Trophoblast cell (in vitro differentiated cells and primary cell): ENCODE measurements around the gene ATOSB. TPM values are rescaled to one million over a fixed set of nuclear protein-coding genes. Genes with fewer than 3 reads are reported as not detected.
A peak's percentile ranks its signal among the peaks of the same experiment; 100 is the strongest.

ENCODE experiments used
- DNase-seq, 2 donors: peaks; one replicate each; pipeline ENCODE4 v3.0.0-alpha.2; 2016
- H2AFZ ChIP-seq: 2 replicates; pipeline ENCODE4 v1.6.1; 2013; ENCODE audit warnings: low read length, moderate library complexity, mild to moderate bottlenecking; ENCODE audit not compliant: insufficient read depth, poor library complexity
- H2AK5ac ChIP-seq: 2 replicates; pipeline ENCODE4 v1.6.1; 2013; ENCODE audit warnings: mild to moderate bottlenecking, low read length
- H2BK120ac ChIP-seq: 2 replicates; pipeline ENCODE4 v1.6.1; 2013; ENCODE audit warnings: low read length, mild to moderate bottlenecking, moderate library complexity; ENCODE audit not compliant: insufficient read depth, poor library complexity
- H2BK12ac ChIP-seq: 2 replicates; pipeline ENCODE4 v1.6.1; 2013; ENCODE audit warnings: mild to moderate bottlenecking, low read length, moderate library complexity
- H2BK5ac ChIP-seq: 2 replicates; pipeline ENCODE4 v1.6.1; 2013; ENCODE audit warnings: low read length, low read depth, moderate library complexity, mild to moderate bottlenecking; ENCODE audit not compliant: poor library complexity
- H3K14ac ChIP-seq: 2 replicates; pipeline ENCODE4 v1.6.1; 2013; ENCODE audit warnings: mild to moderate bottlenecking, low read length
- H3K18ac ChIP-seq: 2 replicates; pipeline ENCODE4 v1.6.1; 2013; ENCODE audit warnings: mild to moderate bottlenecking, low read length
- H3K23ac ChIP-seq: 2 replicates; pipeline ENCODE4 v1.6.1; 2013; ENCODE audit warnings: low read length
- H3K27ac ChIP-seq: 2 replicates; pipeline ENCODE4 v1.5.1; 2013; ENCODE audit warnings: low read depth, mild to moderate bottlenecking, inconsistent platforms, low read length, moderate library complexity
- H3K27me3 ChIP-seq: 2 replicates; pipeline ENCODE4 v1.6.1; 2013; ENCODE audit warnings: inconsistent platforms, mild to moderate bottlenecking, low read length, moderate library complexity; ENCODE audit not compliant: insufficient read depth
- H3K36me3 ChIP-seq, 2 experiments: 1 replicate in 1 of 2; 2 replicates in 1 of 2; pipeline ENCODE4 v1.6.1; 2013; ENCODE audit warnings: low read length in 2 of 2, mild to moderate bottlenecking in 2 of 2, moderate library complexity in 1 of 2; ENCODE audit not compliant: insufficient read depth in 2 of 2, control insufficient read depth in 1 of 2
- H3K4ac ChIP-seq: 2 replicates; pipeline ENCODE4 v1.6.1; 2013; ENCODE audit warnings: low read depth, mild to moderate bottlenecking, low read length, moderate library complexity
- H3K4me1 ChIP-seq, 2 experiments: 1 replicate in 1 of 2; 2 replicates in 1 of 2; pipeline ENCODE4 v1.6.1; 2013; ENCODE audit warnings: low read length in 2 of 2, mild to moderate bottlenecking in 2 of 2, moderate library complexity in 1 of 2; ENCODE audit not compliant: insufficient read depth in 2 of 2, control insufficient read depth in 1 of 2
- H3K4me2 ChIP-seq: 2 replicates; pipeline ENCODE4 v1.6.1; 2013; ENCODE audit warnings: inconsistent platforms, mild to moderate bottlenecking, low read length, moderate library complexity
- H3K4me3 ChIP-seq: 2 replicates; pipeline ENCODE4 v1.5.1; 2013; ENCODE audit warnings: mild to moderate bottlenecking, low read depth, low read length, inconsistent platforms
- H3K79me1 ChIP-seq: one replicate; pipeline ENCODE4 v1.6.1; 2013; ENCODE audit warnings: low read length
- H3K79me2 ChIP-seq: 2 replicates; pipeline ENCODE4 v1.6.1; 2013; ENCODE audit warnings: low read length, mild to moderate bottlenecking; ENCODE audit not compliant: control insufficient read depth, insufficient read depth, poor library complexity
- H3K9ac ChIP-seq: 2 replicates; pipeline ENCODE4 v1.6.1; 2013; ENCODE audit warnings: mild to moderate bottlenecking, low read length
- H3K9me3 ChIP-seq: 2 replicates; pipeline ENCODE4 v1.6.1; 2013; ENCODE audit warnings: low read depth, mild to moderate bottlenecking, control low read depth, inconsistent platforms, low read length; ENCODE audit not compliant: insufficient read depth
- H4K12ac ChIP-seq: 2 replicates; pipeline ENCODE4 v1.6.1; 2013; ENCODE audit warnings: low read depth, mild to moderate bottlenecking, low read length, moderate library complexity
- H4K8ac ChIP-seq: 2 replicates; pipeline ENCODE4 v1.6.1; 2013; ENCODE audit warnings: low read depth, mild to moderate bottlenecking, low read length, moderate library complexity
- H4K91ac ChIP-seq: one replicate; pipeline ENCODE4 v1.6.1; 2013; ENCODE audit warnings: low read depth, mild to moderate bottlenecking, low read length, moderate library complexity
- WGBS: extraction: QIAGEN DNeasy Blood & Tissue Kit; methylation state at CpG from one replicate; pipeline ENCODE4 v1.1.7; 2013; ENCODE audit warnings: missing lambda C conversion rate; ENCODE audit not compliant: insufficient read length, insufficient coverage; ENCODE audit errors: extremely low coverage; 5-methylcytosine and 5-hydroxymethylcytosine counted together
- polyA plus RNA-seq: library from polyadenylated mRNA; stranded (reverse); fragments of 200-250 nt; gene quantifications from 2 replicates; pipeline ENCODE4 v1.2.3, GENCODE V29; 2013

ATOSB gene, protein sequence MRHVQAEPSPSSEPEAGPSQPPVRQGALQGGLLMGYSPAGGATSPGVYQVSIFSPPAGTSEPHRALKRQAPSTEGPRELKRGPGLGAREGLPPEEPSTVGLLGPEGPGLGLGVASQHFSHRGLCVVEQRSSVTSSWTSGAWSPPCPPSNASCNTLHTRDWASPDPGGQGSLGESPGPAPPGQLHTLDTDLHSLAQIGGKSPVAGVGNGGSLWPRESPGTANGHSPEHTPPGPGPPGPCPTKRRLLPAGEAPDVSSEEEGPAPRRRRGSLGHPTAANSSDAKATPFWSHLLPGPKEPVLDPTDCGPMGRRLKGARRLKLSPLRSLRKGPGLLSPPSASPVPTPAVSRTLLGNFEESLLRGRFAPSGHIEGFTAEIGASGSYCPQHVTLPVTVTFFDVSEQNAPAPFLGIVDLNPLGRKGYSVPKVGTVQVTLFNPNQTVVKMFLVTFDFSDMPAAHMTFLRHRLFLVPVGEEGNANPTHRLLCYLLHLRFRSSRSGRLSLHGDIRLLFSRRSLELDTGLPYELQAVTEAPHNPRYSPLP
- 19.5 and 20.6 TPM in 2 replicates for polyA plus RNA-seq

DNA sequence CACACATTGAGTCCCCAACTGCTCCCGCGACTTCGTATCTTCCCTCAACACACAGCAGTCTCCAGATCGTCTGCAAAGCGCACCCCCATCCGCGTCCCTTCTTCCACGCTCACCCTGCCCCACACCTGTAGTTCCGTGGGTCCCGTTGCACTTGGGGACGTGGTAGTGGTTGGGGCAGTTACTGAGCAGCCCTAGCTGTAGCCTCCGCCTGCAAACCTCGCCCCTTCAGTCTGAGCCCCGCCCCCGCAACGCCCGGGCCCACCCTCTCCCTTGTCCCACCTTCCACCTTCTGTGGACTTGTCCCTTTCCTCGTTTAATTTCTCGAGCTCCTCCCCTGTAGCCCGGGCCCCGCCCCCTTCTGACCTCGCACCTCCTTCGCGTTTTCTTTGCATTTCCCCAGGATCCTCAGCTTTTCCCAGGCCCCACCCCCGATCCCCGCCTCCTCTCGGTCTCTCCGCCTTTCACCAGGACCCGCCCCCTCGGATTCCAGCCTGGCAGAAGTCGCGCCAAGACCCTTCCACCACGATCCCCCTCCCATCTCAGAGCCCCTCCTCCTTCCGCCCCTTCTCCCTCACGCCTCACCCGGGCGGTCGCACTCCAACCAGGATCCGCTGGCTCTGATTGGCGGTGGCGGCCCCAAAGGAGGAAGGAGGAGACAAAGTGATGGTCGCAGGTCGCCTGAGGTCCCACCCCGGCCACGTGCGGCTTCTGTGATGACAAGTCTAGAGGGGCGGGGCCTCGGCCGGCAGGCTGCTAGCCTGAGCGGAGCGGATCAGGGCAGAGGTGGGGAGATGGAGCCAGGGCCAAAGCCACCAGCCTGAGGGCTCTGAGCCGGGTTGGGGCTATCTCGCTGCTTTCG is at the start of gene ATOSB:
Gene ATOSB (minus strand): TSS at position 183 of the 859 bp plus-strand sequence. CDS start 7,588 bp downstream, outside the sequence.
- peak within 1 kb of the TSS; percentile 63 for H3K14ac ChIP-seq
- no CpG with 5 or more reads among the region's 54 CpGs for WGBS

DNA sequence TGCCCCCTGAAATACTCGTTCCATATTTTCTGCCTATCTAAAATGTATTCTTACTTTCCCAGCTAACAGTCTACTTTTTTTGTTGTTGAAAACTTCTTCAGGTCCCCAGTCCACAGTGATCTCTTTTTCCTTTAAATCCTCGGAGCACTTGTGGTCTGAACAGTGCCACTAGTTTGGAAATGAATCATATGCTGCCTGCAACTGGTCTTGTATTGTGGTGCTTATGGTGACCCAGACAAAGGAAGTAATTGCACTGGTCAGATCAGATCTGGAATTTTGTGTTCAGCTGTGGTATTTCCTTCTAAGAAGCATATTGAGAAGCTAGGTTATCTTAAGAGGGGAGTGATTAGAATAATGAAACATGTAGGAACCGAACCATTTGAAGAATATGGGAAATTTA is 49.0 kb upstream of the ATOSB start:
- no peak overlapping the region for H4K8ac ChIP-seq
- no peak overlapping the region for H3K27ac ChIP-seq
- H3K18ac ChIP-seq = no peak overlapping the region
- no peak overlapping the region for H3K9ac ChIP-seq
- no peak overlapping the region for H3K4me3 ChIP-seq
- H2AFZ ChIP-seq = no peak overlapping the region
- no peak overlapping the region for H2AK5ac ChIP-seq
- peaks cover 2% of the 10 kb centered on the region for H3K9me3 ChIP-seq
- peaks cover 2% of the 10 kb centered on the region for H3K79me2 ChIP-seq
- no peak overlapping the region for H4K12ac ChIP-seq
- DNase-seq = no peak
- H3K27me3 ChIP-seq = no peaks in the 10 kb centered on the region
- peaks cover 4% of the 10 kb centered on the region for H3K79me1 ChIP-seq
- no peak overlapping the region for H3K23ac ChIP-seq
- no peak overlapping the region for H3K4ac ChIP-seq
- no peak overlapping the region for H2BK5ac ChIP-seq
- no CpG with 5 or more reads among the region's 3 CpGs for WGBS
- no peak overlapping the region for H3K14ac ChIP-seq
- no peaks in the 10 kb centered on the region for H3K4me1 ChIP-seq
- H2BK12ac ChIP-seq = no peak overlapping the region
- no peak overlapping the region for H3K4me2 ChIP-seq
- H3K36me3 ChIP-seq = no peaks in the 10 kb centered on the region
- H2BK120ac ChIP-seq = no peak overlapping the region
- H4K91ac ChIP-seq = no peak overlapping the region

More for the DNA sequence above, at the start of gene ATOSB:
- Histone ChIP-seq H3K23ac (no peak within 1 kb of the TSS), H3K79me1 (peaks cover 20% of the 10 kb centered on the region), H3K18ac (peak within 1 kb of the TSS; percentile 67), H3K36me3 (no peaks in the 10 kb centered on the region), H3K79me2 (peaks cover 3% of the 10 kb centered on the region), H2AK5ac (peak within 1 kb of the TSS; percentile 63), H2BK12ac (peak within 1 kb of the TSS; percentile 85), H3K4me1 (peaks cover 19 to 21% of the 10 kb centered on the region in 2 experiments), H4K12ac (peak within 1 kb of the TSS; percentile 39), H3K4me2 (peak within 1 kb of the TSS; percentile 90), H3K9me3 (no peaks in the 10 kb centered on the region), H4K8ac (peak within 1 kb of the TSS; percentile 64), H2BK120ac (peak within 1 kb of the TSS; percentile 72), H3K27me3 (no peaks in the 10 kb centered on the region), H3K4me3 (peak within 1 kb of the TSS; percentile 79), H3K27ac (peak within 1 kb of the TSS; percentile 94), H3K4ac (peak within 1 kb of the TSS; percentile 61), H4K91ac (peak within 1 kb of the TSS; percentile 92), H2AFZ (peak within 1 kb of the TSS; percentile 38), H3K9ac (peak within 1 kb of the TSS; percentile 9), H2BK5ac (peak within 1 kb of the TSS; percentile 90)
- DNase-seq = peak; percentile 98

DNA sequence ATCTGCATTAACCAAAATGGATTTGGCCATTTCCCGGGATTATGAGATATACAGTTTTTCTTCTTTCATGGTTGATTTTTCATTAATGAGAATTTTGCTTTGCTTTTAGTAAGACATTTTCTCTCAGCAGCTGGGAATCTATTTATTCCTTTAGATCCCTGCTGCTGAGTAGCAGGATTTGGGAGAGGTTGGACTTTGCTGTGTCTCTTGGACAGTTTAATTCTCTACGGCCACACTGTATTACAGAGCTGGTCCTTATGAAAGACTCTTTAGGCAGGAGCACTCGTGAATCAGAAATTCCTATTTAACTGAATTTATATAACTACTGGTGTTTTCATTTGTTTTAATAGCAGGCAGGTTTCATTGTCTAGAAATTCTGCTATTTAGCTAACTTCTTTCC is 47.8 kb upstream of the ATOSB start:
- Histone ChIP-seq H2BK5ac (no peak overlapping the region), H3K27ac (no peak overlapping the region), H3K9me3 (peaks cover 2% of the 10 kb centered on the region), H3K18ac (no peak overlapping the region), H3K4me2 (no peak overlapping the region), H3K79me2 (peaks cover 2% of the 10 kb centered on the region), H3K14ac (no peak overlapping the region), H3K4me3 (no peak overlapping the region), H2AK5ac (no peak overlapping the region), H2AFZ (no peak overlapping the region), H2BK120ac (no peak overlapping the region), H4K8ac (no peak overlapping the region), H3K9ac (no peak overlapping the region), H3K23ac (no peak overlapping the region), H3K4ac (no peak overlapping the region), H3K4me1 (no peaks in the 10 kb centered on the region), H3K27me3 (no peaks in the 10 kb centered on the region), H4K91ac (no peak overlapping the region), H3K79me1 (peaks cover 4% of the 10 kb centered on the region), H3K36me3 (no peaks in the 10 kb centered on the region), H2BK12ac (no peak overlapping the region), H4K12ac (no peak overlapping the region)
- DNase-seq = no peak
- WGBS = no CpG with 5 or more reads among the region's 3 CpGs

DNA sequence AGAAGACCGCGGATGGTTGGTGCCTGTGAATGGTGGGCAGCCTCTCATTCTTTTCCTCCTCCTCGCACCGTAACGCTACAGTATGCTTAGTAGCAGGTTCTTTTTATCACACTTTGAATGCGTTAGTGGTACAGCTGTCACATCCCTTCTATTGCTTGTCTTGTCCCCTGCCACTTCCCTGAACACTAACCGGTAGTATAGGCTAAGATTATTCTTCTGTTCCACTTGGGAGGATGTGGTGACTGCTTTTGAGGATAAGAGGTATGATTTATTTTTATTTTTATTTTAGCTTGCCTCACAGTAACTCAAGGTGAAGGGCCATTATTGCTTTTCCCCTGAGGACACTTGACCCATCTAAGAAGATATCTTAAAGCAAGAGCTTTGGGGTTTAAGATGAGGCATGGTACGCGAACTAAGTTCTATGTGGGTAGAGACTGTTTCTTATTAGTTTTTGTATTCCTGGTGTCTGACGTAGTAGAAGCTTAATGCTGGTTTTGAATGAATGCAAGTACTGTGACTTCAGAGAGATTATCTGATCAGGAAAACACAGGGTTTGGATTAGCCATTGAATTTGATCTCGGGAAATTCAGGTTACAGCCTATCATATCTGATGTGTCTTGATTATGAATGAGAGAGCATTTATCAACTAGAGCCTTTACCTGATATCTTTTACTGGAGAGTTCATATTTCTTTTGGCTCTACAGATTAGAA is 47.1 kb upstream of the ATOSB start:
- no peak overlapping the region for H4K12ac ChIP-seq
- H3K4me2 ChIP-seq = peak overlapping the region; percentile 82
- H4K8ac ChIP-seq = peak overlapping the region; percentile 6
- peak overlapping the region; percentile 92 for H2AFZ ChIP-seq
- no peaks in the 10 kb centered on the region for H3K27me3 ChIP-seq
- no peak overlapping the region for H3K9ac ChIP-seq
- no peak overlapping the region for H2AK5ac ChIP-seq
- no peaks in the 10 kb centered on the region for H3K36me3 ChIP-seq
- peak in 1 of 2 donors; percentile 11 for DNase-seq
- peaks cover 4% of the 10 kb centered on the region for H3K79me1 ChIP-seq
- no peaks in the 10 kb centered on the region for H3K4me1 ChIP-seq
- H4K91ac ChIP-seq = no peak overlapping the region
- H3K18ac ChIP-seq = no peak overlapping the region
- H3K4ac ChIP-seq = no peak overlapping the region
- H3K14ac ChIP-seq = no peak overlapping the region
- no peak overlapping the region for H2BK120ac ChIP-seq
- H3K4me3 ChIP-seq = peak overlapping the region; percentile 83
- H2BK12ac ChIP-seq = no peak overlapping the region
- H2BK5ac ChIP-seq = no peak overlapping the region
- whole genome bisulfite sequencing = no CpG with 5 or more reads among the region's 11 CpGs
- H3K79me2 ChIP-seq = peaks cover 2% of the 10 kb centered on the region
- H3K9me3 ChIP-seq = peaks cover 1% of the 10 kb centered on the region
- no peak overlapping the region for H3K27ac ChIP-seq
- H3K23ac ChIP-seq = no peak overlapping the region
